ENCODE results near the gene P4HB. TPM values are rescaled to one million over a fixed set of nuclear protein-coding genes. Genes with fewer than 3 reads are reported as not detected.

The P4HB gene
- total RNA-seq, 1 experiment from 2014 or later: 1,635 TPM

- no peak within 1 kb of the TSS for H3K27ac ChIP-seq
- no peaks in the 10 kb centered on the region for H3K27me3 ChIP-seq (replicated peaks)
- no peaks in the 10 kb centered on the region for H3K9me3 ChIP-seq (replicated peaks)
- peaks cover 50% of the 10 kb centered on the region for H3K4me1 ChIP-seq (replicated peaks)
- H3K4me3 ChIP-seq: 0 out of 2 replicates have a peak within 1 kb of the TSS, but pooled peaks have one; percentile 13
- no peak for DNase-seq (ENCODE audit: low read depth in 1 of 2, low spot score in 2 of 2)
- H3K36me3 ChIP-seq: peaks cover 83% of the 10 kb centered on the region
These were observed 41.8 kb upstream of the P4HB start, which contains the start of gene NPB for GRCh38 chr17:81902023-81902652. Gene NPB, plus strand, starts transcription at chr17:81902238. Its CDS starts 40 bp downstream, at chr17:81902278.

- H3K4me1 ChIP-seq (replicated peaks): peaks cover 53% of the 10 kb centered on the region
- H3K9me3 ChIP-seq (replicated peaks): no peaks in the 10 kb centered on the region
- H3K27ac ChIP-seq: no peak overlapping the region
- no peak for DNase-seq (ENCODE audit: low read depth in 1 of 2, low spot score in 2 of 2)
- no peaks in the 10 kb centered on the region for H3K27me3 ChIP-seq (replicated peaks)
- H3K4me3 ChIP-seq: no peak overlapping the region
- H3K36me3 ChIP-seq: peaks cover 83% of the 10 kb centered on the region
These were observed 41.1 kb upstream of the P4HB start for GRCh38 chr17:81901167-81902022.

GRCh38 chr17:81900181-81900820 is 40.0 kb upstream of the P4HB start:
- Histone ChIP-seq H3K4me1 (replicated peaks) (peaks cover 53% of the 10 kb centered on the region), H3K36me3 (peaks cover 83% of the 10 kb centered on the region), H3K9me3 (replicated peaks) (no peaks in the 10 kb centered on the region), H3K27ac (no peak overlapping the region), H3K27me3 (replicated peaks) (no peaks in the 10 kb centered on the region), H3K4me3 (no peak overlapping the region)
- DNase-seq (ENCODE audit: low read depth in 1 of 2, low spot score in 2 of 2): no peak

GRCh38 chr17:81899514-81900166 is 39.3 kb upstream of the P4HB start:
- Histone ChIP-seq H3K4me3 (no peak overlapping the region), H3K27me3 (replicated peaks) (no peaks in the 10 kb centered on the region), H3K27ac (peak overlapping the region; percentile 63; the same call in 1 of the 2 replicates)

GRCh38 chr17:81898885-81899284 is 38.5 kb upstream of the P4HB start:
- Histone ChIP-seq H3K4me3 (no peak overlapping the region), H3K27me3 (replicated peaks) (no peaks in the 10 kb centered on the region), H3K36me3 (peaks cover 78% of the 10 kb centered on the region), H3K27ac (peak overlapping the region; percentile 63), H3K9me3 (replicated peaks) (no peaks in the 10 kb centered on the region), H3K4me1 (replicated peaks) (peaks cover 53% of the 10 kb centered on the region)
- DNase-seq (ENCODE audit: low read depth in 1 of 2, low spot score in 2 of 2): no peak

More at GRCh38 chr17:81899514-81900166, 39.3 kb upstream of the P4HB start:
- peak in 1 of 2 experiments; percentile 53 for DNase-seq (ENCODE audit: low read depth in 1 of 2, low spot score in 2 of 2)
- no peaks in the 10 kb centered on the region for H3K9me3 ChIP-seq (replicated peaks)
- H3K36me3 ChIP-seq: peaks cover 80% of the 10 kb centered on the region
- H3K4me1 ChIP-seq (replicated peaks): peaks cover 53% of the 10 kb centered on the region

- DNase-seq (ENCODE audit: low read depth in 1 of 2, low spot score in 2 of 2): peak; percentile 97 to 98
- Histone ChIP-seq H3K9me3 (replicated peaks) (no peaks in the 10 kb centered on the region), H3K4me1 (replicated peaks) (peaks cover 53% of the 10 kb centered on the region), H3K27me3 (replicated peaks) (no peaks in the 10 kb centered on the region), H3K4me3 (no peak overlapping the region), H3K36me3 (peaks cover 75% of the 10 kb centered on the region), H3K27ac (peak overlapping the region; percentile 63)
These were observed 37.9 kb upstream of the P4HB start for GRCh38 chr17:81898029-81898866.

GRCh38 chr17:81895400-81895799 is 35.1 kb upstream of the P4HB start:
- H3K9me3 ChIP-seq (replicated peaks): no peaks in the 10 kb centered on the region
- DNase-seq (ENCODE audit: low read depth in 1 of 2, low spot score in 2 of 2): no peak
- H3K36me3 ChIP-seq: peaks cover 72% of the 10 kb centered on the region
- H3K4me1 ChIP-seq (replicated peaks): peaks cover 42% of the 10 kb centered on the region
- H3K27ac ChIP-seq: no peak overlapping the region
- no peak overlapping the region for H3K4me3 ChIP-seq
- no peaks in the 10 kb centered on the region for H3K27me3 ChIP-seq (replicated peaks)

- peak overlapping the region; percentile 69 for H3K4me3 ChIP-seq
- H3K4me1 ChIP-seq (replicated peaks): peaks cover 25% of the 10 kb centered on the region
- no peaks in the 10 kb centered on the region for H3K27me3 ChIP-seq (replicated peaks)
- H3K27ac ChIP-seq: peak overlapping the region; percentile 72
- peaks cover 76% of the 10 kb centered on the region for H3K36me3 ChIP-seq
- H3K9me3 ChIP-seq (replicated peaks): no peaks in the 10 kb centered on the region
- DNase-seq (ENCODE audit: low read depth in 1 of 2, low spot score in 2 of 2): no peak
These were observed 30.9 kb upstream of the P4HB start for GRCh38 chr17:81891303-81891552.

- Histone ChIP-seq H3K36me3 (peaks cover 76% of the 10 kb centered on the region), H3K9me3 (replicated peaks) (no peaks in the 10 kb centered on the region), H3K27ac (peak overlapping the region; percentile 72), H3K4me1 (replicated peaks) (peaks cover 29% of the 10 kb centered on the region), H3K27me3 (replicated peaks) (no peaks in the 10 kb centered on the region), H3K4me3 (peak overlapping the region; percentile 69)
- DNase-seq (ENCODE audit: low read depth in 1 of 2, low spot score in 2 of 2): peak in 1 of 2 experiments; percentile 56
These were observed 30.3 kb upstream of the P4HB start for GRCh38 chr17:81890447-81891302.

GRCh38 chr17:81889602-81890001 is 29.3 kb upstream of the P4HB start:
- H3K27ac ChIP-seq: no peak overlapping the region
- DNase-seq (ENCODE audit: low read depth in 1 of 2, low spot score in 2 of 2): no peak
- H3K36me3 ChIP-seq: peaks cover 79% of the 10 kb centered on the region
- peaks cover 29% of the 10 kb centered on the region for H3K4me1 ChIP-seq (replicated peaks)
- H3K27me3 ChIP-seq (replicated peaks): no peaks in the 10 kb centered on the region
- no peaks in the 10 kb centered on the region for H3K9me3 ChIP-seq (replicated peaks)
- H3K4me3 ChIP-seq: peak overlapping the region; percentile 69

- peaks cover 81% of the 10 kb centered on the region for H3K36me3 ChIP-seq
- DNase-seq (ENCODE audit: low read depth in 1 of 2, low spot score in 2 of 2): no peak
- H3K27ac ChIP-seq: no peak overlapping the region
- H3K4me1 ChIP-seq (replicated peaks): peaks cover 29% of the 10 kb centered on the region
- H3K27me3 ChIP-seq (replicated peaks): no peaks in the 10 kb centered on the region
- H3K9me3 ChIP-seq (replicated peaks): no peaks in the 10 kb centered on the region
- no peak overlapping the region for H3K4me3 ChIP-seq
These were observed 28.8 kb upstream of the P4HB start for GRCh38 chr17:81888988-81889595.
